Heart right ventricle (tissue), 16 donors: ENCODE measurements around the gene CELSR3. TPM values are rescaled to one million over a fixed set of nuclear protein-coding genes. Genes with fewer than 3 reads are reported as not detected.

ENCODE experiments used
- ATAC-seq, 8 donors: fragments of 200-7000 bp; cut with Tn5 transposase; one replicate each; pipeline ENCODE4 v1.9.1; 2020; ENCODE audit warnings: mild to moderate bottlenecking in 8 of 8, moderate library complexity in 8 of 8, moderate number of reproducible peaks in 1 of 8
- DNase-seq, 2 donors: peaks; one replicate each; pipeline ENCODE4 v3.0.0-alpha.2; 2020
- H3K27ac ChIP-seq, 10 donors: fragments of 200-600 bp; sonication (generic) in 2 of 10; one replicate each; pipeline versions ENCODE4 v1.5.0 to v1.8.0; 2020 to 2022; ENCODE audit warnings: mild to moderate bottlenecking in 3 of 10
- H3K27me3 ChIP-seq, 7 donors: fragments of 200-600 bp; one replicate each; pipeline ENCODE4 v1.8.0; 2021 to 2022; ENCODE audit warnings: mild to moderate bottlenecking in 2 of 7
- H3K36me3 ChIP-seq, 9 donors: fragments of 200-600 bp; sonication (generic) in 1 of 9; one replicate each; pipeline versions ENCODE4 v1.5.0 to v1.8.0; 2020 to 2022; ENCODE audit warnings: mild to moderate bottlenecking in 2 of 9
- H3K4me1 ChIP-seq, 9 donors: fragments of 200-600 bp; sonication (generic) in 1 of 9; one replicate each; pipeline versions ENCODE4 v1.5.0 to v1.8.0; 2020 to 2022; ENCODE audit warnings: mild to moderate bottlenecking in 4 of 9
- H3K4me3 ChIP-seq, 10 donors: fragments of 200-600 bp; sonication (generic) in 2 of 10; one replicate each; pipeline versions ENCODE4 v1.5.0 to v1.8.0; 2020 to 2022; ENCODE audit warnings: mild to moderate bottlenecking in 7 of 10, moderate library complexity in 2 of 10
- H3K9me3 ChIP-seq, 11 donors: fragments of 200-600 bp in 10 of 11; sonication (generic) in 2 of 11; one replicate each; pipeline versions ENCODE4 v1.5.0 to v1.8.0; 2013 to 2022; ENCODE audit warnings: mild to moderate bottlenecking in 2 of 11, control low read depth in 1 of 11, moderate library complexity in 1 of 11
- WGBS, 2 donors: extraction: QIAGEN DNeasy Blood & Tissue Kit; methylation state at CpG; one replicate each; pipeline ENCODE4 v1.1.7; 2013; ENCODE audit warnings: inconsistent platforms in 1 of 2; 5-methylcytosine and 5-hydroxymethylcytosine counted together
- intact Hi-C, 10 donors: fragments of 100-400 bp; cut with DNase I; formaldehyde crosslinking; loops; one replicate each; pipeline versions ENCODE4 v1.11.1 to v1.14.2; 2022
- polyA plus RNA-seq, 2 donors: library from polyadenylated mRNA; stranded (reverse); fragments of 200-250 nt; gene quantifications; one replicate each; pipeline ENCODE4 v1.2.3, GENCODE V29; 2013
- total RNA-seq, 10 donors: library from RNA; stranded (reverse); fragmentation: NEBNext Ultra II Directional in 3 of 10; extraction: Animal tissue kit (Norgen Biotek cat#: 25700) in 3 of 10; gene quantifications; one replicate each; pipeline versions ENCODE4 v1.2.1 to v1.2.4, GENCODE V29; 2021 to 2023
- TF ChIP-seq, protein P1 (sequence below), 9 donors: fragments of 200-600 bp; sonication (generic) in 2 of 9; IDR thresholded peaks; one replicate each; pipeline versions ENCODE4 v1.5.0 to v1.8.0; 2021 to 2022; ENCODE audit warnings: antibody characterized with exemption in 9 of 9, mild to moderate bottlenecking in 5 of 9, moderate library complexity in 1 of 9
- donor health status: Arrhythmogenic right ventricular cardiomyopathy.
- donor health status: ischemic (EF 13 %, LVEDD 7.1; RV severe dilation, severe dysfunction).
- donor health status: healthy with polysubstance abuse.
- donor health status: DM: no; HTN: yes; CAD: no.
- donor health status: DM: no; HTN: no; CAD: no.
- donor health status: ischemic (EF 25% LVEDD 6.9; RV normal size, moderate dysfunction).
- donor health status: ischemic (EF 25% LVEDD 5.7; RV mildly dilated, moderate dysfunction).
- donor health status: healthy.
- donor health status: DM: yes; HTN: yes; CAD: no.
- donor health status: Ischemic cardiomyopathy.
- donor health status: ischemic (EF 35%, LVEDD 5.7; RV mildly dilated, moderate dysfunction).
- donor health status: nonischemic (EF 11% LVEDD 7.7; RV severe dilation, severe dysfunction).
- donor health status: DM: yes; HTN: yes; CAD: no.
- donor health status: PGD.
- donor health status: ischemic (EF 29% LVEDD 5.4; RV normal size, mild dysfunction).
- donor health status: nonischemic (EF 23%, LVEDD 6.1; RV moderate dilation, normal function).

Gene CELSR3
- total and polyA plus RNA-seq, 12 donors = 0.10 to 0.44 (median 0.17) TPM

DNA sequence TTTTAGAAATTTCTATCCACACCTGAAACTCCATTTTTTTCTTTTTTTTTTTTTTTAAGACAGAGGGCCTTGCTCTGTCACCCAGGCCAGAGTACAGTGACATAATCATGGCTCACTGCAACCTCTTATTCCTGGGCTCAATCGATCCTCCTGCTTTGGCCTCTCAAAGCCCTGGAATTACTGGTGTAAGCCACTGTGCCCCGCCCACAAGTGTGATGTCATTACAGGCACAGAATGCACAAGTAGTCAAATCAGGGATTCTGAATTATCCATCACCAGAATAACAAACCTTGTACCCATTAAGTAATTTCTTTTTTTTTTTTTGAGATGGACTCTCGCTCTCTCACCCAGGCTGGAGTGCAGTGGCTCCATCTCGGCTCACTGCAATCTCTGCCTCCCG lies 55.2 kb downstream of the CELSR3 start:
- Histone ChIP-seq H3K27me3 (no peaks in the 10 kb centered on the region), H3K4me1 (peaks cover 10 to 61% (median 25%) of the 10 kb centered on the region in 9 donors), H3K36me3 (peaks cover 0 to 58% (median 43%) of the 10 kb centered on the region in 9 donors), H3K27ac (no peak overlapping the region), H3K4me3 (no peak overlapping the region), H3K9me3 (no peaks in the 10 kb centered on the region)
- 92 to 93% methylated on average over 5 of the region's 5 CpGs for WGBS, 2 donors
- no peak for DNase-seq
- no peak for ATAC-seq
- TF ChIP-seq, protein P1, sequence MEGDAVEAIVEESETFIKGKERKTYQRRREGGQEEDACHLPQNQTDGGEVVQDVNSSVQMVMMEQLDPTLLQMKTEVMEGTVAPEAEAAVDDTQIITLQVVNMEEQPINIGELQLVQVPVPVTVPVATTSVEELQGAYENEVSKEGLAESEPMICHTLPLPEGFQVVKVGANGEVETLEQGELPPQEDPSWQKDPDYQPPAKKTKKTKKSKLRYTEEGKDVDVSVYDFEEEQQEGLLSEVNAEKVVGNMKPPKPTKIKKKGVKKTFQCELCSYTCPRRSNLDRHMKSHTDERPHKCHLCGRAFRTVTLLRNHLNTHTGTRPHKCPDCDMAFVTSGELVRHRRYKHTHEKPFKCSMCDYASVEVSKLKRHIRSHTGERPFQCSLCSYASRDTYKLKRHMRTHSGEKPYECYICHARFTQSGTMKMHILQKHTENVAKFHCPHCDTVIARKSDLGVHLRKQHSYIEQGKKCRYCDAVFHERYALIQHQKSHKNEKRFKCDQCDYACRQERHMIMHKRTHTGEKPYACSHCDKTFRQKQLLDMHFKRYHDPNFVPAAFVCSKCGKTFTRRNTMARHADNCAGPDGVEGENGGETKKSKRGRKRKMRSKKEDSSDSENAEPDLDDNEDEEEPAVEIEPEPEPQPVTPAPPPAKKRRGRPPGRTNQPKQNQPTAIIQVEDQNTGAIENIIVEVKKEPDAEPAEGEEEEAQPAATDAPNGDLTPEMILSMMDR (IDR thresholded peaks at IDR 0.05) = no peak
- intact Hi-C loops = loop anchor here in 2 of 10 donors (5.0 kb wide), 1 partner anchor 50 kb away; the partner anchor contains the start of gene PFKFB4 (in 2 of the 2)

DNA sequence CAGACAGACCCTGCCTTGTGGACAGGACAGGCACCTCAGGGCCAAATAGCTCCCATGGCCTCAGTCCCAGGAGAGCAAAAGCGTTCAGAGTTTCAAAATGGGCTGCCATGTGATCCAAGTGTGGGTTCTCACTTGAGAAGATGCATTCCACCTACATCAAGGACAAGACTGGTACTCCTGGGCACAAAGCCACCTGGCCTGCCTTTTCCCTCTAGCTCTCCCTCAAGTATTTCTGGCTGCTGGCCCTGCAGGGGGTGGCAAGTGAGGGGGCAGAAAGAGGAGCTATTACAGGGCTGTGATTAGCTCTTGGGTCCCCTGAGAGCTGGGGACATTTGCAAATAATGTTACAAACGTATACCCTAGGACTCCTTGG lies 61.1 kb downstream of the CELSR3 start:
- Histone ChIP-seq H3K36me3 (peaks cover 15 to 92% (median 63%) of the 10 kb centered on the region in 9 donors), H3K4me3 (no peak overlapping the region), H3K27me3 (no peaks in the 10 kb centered on the region), H3K27ac (peak overlapping the region in 8 of 10 donors; percentile 33 to 93 (median 86)), H3K4me1 (peaks cover 32 to 92% (median 60%) of the 10 kb centered on the region in 9 donors), H3K9me3 (no peaks in the 10 kb centered on the region)
- WGBS, 2 donors = 24 to 38% methylated on average over 2 of the region's 2 CpGs
- DNase-seq (peak; percentile 77), ATAC-seq (peak in 6 of 8 donors; percentile 10 to 32 (median 24))
- TF ChIP-seq, protein P1 (IDR thresholded peaks at IDR 0.05) = no peak
- intact Hi-C loops = no loop called here

DNA sequence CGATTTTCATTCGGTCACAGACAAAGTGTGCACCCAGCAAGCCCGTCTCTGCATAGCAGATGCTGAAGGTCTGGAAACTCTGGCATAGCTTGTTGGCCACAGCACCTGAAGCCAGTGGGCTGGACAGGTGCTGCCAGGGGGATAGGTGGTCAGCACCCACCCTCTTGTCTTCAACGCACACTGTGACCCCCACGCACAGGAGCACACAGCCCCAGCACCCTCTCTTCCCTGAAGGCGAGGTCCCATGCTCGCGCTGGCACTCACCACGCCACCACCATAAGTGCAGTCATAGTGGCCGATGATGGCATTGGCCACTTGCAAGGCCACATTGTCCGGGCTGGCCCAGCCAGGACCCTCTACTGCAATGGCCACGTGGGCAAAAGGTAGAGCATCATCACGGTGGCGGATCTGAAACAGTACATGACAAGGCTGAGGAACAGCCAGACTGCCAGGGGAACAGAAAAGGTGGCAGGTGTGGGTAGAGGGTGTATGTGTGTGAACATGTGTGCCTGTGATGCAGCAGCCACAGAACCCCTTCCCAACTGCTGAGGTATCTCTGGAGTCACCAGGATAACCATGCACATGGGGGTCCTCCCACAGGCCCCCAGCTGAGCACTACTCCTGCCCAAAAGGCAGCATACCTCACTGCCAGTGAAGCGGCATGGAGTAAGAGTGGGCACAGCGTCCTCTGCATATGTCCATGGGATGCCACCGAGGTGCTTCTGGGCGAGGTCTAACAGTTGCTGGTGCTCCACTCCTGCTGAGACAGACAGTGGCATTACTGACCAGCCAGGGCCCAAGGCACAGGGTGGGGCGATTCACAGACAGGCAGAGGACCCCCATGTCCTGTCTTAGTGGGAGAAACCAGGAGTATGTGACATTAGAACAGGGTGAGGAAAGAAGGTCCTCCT lies 61.7 kb downstream of the CELSR3 start:
- 91 to 93% methylated on average over 19 of the region's 19 CpGs for WGBS, 2 donors
- Histone ChIP-seq H3K4me1 (peaks cover 39 to 92% (median 62%) of the 10 kb centered on the region in 9 donors), H3K4me3 (no peak overlapping the region), H3K27me3 (peaks cover 0 to 2% (median 0%) of the 10 kb centered on the region in 7 donors), H3K36me3 (peaks cover 15 to 86% (median 61%) of the 10 kb centered on the region in 9 donors), H3K9me3 (no peaks in the 10 kb centered on the region), H3K27ac (peak overlapping the region in 8 of 10 donors; percentile 33 to 93 (median 86))
- TF ChIP-seq, protein P1 (IDR thresholded peaks at IDR 0.05) = no peak
- no peak for ATAC-seq
- DNase-seq = no peak
- intact Hi-C loops = no loop called here

DNA sequence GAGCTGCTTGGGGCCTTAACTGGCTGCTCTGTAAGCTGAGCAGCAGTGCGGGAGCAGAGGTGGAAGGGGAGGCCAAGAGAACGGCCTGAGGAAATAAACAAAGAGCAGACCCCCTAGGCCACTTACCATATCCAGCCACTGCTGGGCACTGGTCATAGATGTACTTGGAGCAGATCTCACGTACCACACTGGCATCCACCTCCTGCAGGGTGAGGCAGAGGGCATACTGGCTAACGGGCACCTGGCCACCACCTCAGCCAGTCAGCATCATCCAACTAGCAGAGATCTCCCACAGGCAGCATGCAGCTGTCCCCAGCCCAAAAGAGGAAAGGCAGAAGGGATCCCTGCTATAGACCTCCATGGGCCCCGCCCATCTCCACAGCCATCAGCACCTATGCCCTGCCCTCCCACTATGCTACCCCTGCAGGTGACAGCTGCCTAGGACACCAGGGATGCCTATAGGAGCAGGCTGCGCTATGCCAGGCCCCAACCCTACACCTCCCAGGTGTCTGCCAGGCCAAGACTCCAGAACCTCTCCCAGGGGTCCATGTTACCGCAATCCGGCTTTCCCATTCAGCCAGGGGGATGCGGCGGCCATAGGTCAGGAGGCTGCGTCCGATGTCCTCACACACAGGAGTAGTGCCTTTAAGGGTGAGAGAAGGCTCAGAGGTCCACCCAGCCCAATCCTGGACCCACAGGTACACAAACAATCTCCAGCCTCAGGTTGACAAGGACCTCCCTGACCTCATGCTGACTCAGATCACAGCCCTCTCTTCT lies 63.0 kb downstream of the CELSR3 start:
- H3K27me3 ChIP-seq = peaks cover 0 to 14% (median 0%) of the 10 kb centered on the region in 7 donors
- intact Hi-C loops = loop anchor here in 1 of 10 donors (5.0 kb wide), 1 partner anchor 132 kb away; a partner anchor contains a TSS
- WGBS, 2 donors = 85 to 86% methylated on average over 12 of the region's 12 CpGs
- H3K4me3 ChIP-seq = no peak overlapping the region
- TF ChIP-seq, protein P1 (IDR thresholded peaks at IDR 0.05) = no peak
- no peak for ATAC-seq
- no peak for DNase-seq
- H3K4me1 ChIP-seq = peaks cover 38 to 93% (median 69%) of the 10 kb centered on the region in 9 donors
- H3K27ac ChIP-seq = peak overlapping the region; percentile 77 to 93 (median 86)
- no peaks in the 10 kb centered on the region for H3K9me3 ChIP-seq
- H3K36me3 ChIP-seq = peaks cover 15 to 73% (median 48%) of the 10 kb centered on the region in 9 donors
